Measurements from ENCODE around the gene SLC6A17.

SLC6A17 gene

GRCh38 chr1:110163591-110163990, 13.3 kb downstream of the SLC6A17 start:
- no peak for DNase-seq
- no peaks in the 10 kb centered on the region for H3K36me3 Mint-ChIP-seq (ENCODE audit: low read depth)
- H3K27ac Mint-ChIP-seq: no peak overlapping the region
- H3K27me3 Mint-ChIP-seq (ENCODE audit: low read depth, poor library complexity): peaks cover 77% of the 10 kb centered on the region
- TF ChIP-seq CTCF (IDR thresholded peaks at IDR 0.05): no peak
- H3K4me3 Mint-ChIP-seq: no peak overlapping the region
- no peaks in the 10 kb centered on the region for H3K4me1 Mint-ChIP-seq
- H3K9me3 Mint-ChIP-seq: peaks cover 9% of the 10 kb centered on the region

- Mint-ChIP-seq H3K4me1 (no peaks in the 10 kb centered on the region), H3K4me3 (no peak overlapping the region), H3K27ac (no peak overlapping the region), H3K36me3 (ENCODE audit: low read depth) (no peaks in the 10 kb centered on the region), H3K9me3 (peaks cover 9% of the 10 kb centered on the region), H3K27me3 (ENCODE audit: low read depth, poor library complexity) (peaks cover 70% of the 10 kb centered on the region)
- no peak for TF ChIP-seq CTCF (IDR thresholded peaks at IDR 0.05)
- DNase-seq: no peak
Measured at GRCh38 chr1:110164725-110165350, 14.5 kb downstream of the SLC6A17 start.

GRCh38 chr1:110165761-110166231, 15.5 kb downstream of the SLC6A17 start:
- Mint-ChIP-seq H3K4me1 (no peaks in the 10 kb centered on the region), H3K9me3 (peaks cover 3% of the 10 kb centered on the region), H3K27ac (no peak overlapping the region), H3K36me3 (ENCODE audit: low read depth) (no peaks in the 10 kb centered on the region), H3K27me3 (ENCODE audit: low read depth, poor library complexity) (peaks cover 66% of the 10 kb centered on the region), H3K4me3 (no peak overlapping the region)
- no peak for TF ChIP-seq CTCF (IDR thresholded peaks at IDR 0.05)
- DNase-seq: no peak

- Mint-ChIP-seq H3K4me1 (peaks cover 8% of the 10 kb centered on the region), H3K27ac (no peak overlapping the region), H3K9me3 (peaks cover 2% of the 10 kb centered on the region), H3K4me3 (no peak overlapping the region), H3K36me3 (ENCODE audit: low read depth) (no peaks in the 10 kb centered on the region), H3K27me3 (ENCODE audit: low read depth, poor library complexity) (peaks cover 63% of the 10 kb centered on the region)
- TF ChIP-seq CTCF (IDR thresholded peaks at IDR 0.05): no peak
- no peak for DNase-seq
Measured at GRCh38 chr1:110166861-110167260, 16.6 kb downstream of the SLC6A17 start.

GRCh38 chr1:110170766-110171733, 20.8 kb downstream of the SLC6A17 start:
- TF ChIP-seq CTCF (IDR thresholded peaks at IDR 0.05): no peak
- Mint-ChIP-seq H3K27ac (no peak overlapping the region), H3K4me3 (no peak overlapping the region), H3K4me1 (peaks cover 8% of the 10 kb centered on the region), H3K27me3 (ENCODE audit: low read depth, poor library complexity) (peaks cover 45% of the 10 kb centered on the region), H3K36me3 (ENCODE audit: low read depth) (no peaks in the 10 kb centered on the region), H3K9me3 (no peaks in the 10 kb centered on the region)
- no peak for DNase-seq
